HG02678 (cell line): ENCODE data around the gene INSL3.
A peak's percentile ranks its signal among the peaks of the same experiment; 100 is the strongest.

Experiments
- ATAC-seq: cut with Tn5 transposase; IDR thresholded peaks from one replicate; pipeline ENCODE4 v1.9.1; 2021; ENCODE audit warnings: mild to moderate bottlenecking, moderate library complexity; ENCODE audit not compliant: unreplicated experiment

INSL3 gene

DNA sequence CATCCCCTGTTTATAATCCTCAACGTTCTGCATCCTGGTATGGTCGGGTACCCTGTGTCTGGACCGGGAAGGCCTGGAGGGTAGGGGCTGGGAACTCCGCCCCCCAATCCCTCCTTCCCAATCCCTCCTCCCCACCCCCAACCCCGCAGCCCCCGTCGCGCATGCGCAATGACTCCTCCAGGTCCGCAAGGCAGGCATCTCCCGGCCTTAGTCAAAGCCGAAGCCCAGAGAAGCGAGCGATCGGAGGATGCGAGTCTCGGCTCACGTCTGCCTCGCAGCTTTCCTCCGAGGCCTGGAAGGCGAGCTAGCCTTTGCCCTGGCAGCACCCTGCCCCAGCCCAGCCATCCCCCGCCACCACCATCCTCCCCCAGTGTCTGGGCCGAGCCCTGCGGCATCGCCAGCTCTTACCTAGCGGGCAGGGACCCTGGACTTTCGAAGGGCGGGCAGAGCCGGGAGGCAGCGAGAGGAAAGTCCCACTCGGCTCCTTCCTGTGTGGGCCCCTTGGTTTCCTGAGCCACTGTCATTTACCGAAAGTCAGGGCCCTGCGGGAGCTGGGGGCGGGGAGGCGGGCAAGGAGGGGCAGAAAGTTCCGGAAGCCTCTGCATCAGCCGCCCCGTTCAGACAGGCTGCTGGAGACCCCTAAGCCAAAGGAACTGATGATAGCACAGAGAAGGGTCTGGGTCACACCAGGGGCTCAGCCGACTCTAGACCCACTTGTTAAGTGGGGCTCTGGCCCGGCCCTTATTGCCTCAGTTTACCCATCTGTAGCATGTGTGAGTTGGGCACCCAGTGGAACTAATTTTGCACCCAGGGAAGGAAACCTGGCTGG is 26.4 kb upstream of the INSL3 start, which contains the start of gene JAK3:
TSS of gene JAK3 (minus strand) at position 445 of the 829 bp plus-strand sequence. CDS start 3,565 bp downstream, outside the sequence.
- ATAC-seq = peak; percentile 67

DNA sequence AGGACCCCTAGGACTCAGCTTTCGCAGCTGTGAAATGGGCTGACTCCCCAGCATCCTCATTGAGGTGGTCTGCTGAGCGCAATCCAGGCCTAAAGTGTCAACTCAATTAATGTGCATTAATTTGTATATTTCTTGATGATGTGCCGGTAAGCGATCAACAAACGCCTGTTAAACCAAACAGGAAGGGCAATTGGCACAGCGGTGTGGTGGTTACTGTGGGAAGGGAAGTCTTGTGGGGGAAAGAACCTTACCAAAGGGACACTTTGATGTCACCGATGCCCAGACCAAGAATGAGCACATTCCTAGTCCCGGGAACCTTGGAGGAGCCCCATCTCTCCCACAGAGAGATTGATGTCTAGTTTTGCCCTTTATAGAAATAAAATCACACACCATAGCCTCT is 24.8 kb upstream of the INSL3 start:
- no peak for ATAC-seq

DNA sequence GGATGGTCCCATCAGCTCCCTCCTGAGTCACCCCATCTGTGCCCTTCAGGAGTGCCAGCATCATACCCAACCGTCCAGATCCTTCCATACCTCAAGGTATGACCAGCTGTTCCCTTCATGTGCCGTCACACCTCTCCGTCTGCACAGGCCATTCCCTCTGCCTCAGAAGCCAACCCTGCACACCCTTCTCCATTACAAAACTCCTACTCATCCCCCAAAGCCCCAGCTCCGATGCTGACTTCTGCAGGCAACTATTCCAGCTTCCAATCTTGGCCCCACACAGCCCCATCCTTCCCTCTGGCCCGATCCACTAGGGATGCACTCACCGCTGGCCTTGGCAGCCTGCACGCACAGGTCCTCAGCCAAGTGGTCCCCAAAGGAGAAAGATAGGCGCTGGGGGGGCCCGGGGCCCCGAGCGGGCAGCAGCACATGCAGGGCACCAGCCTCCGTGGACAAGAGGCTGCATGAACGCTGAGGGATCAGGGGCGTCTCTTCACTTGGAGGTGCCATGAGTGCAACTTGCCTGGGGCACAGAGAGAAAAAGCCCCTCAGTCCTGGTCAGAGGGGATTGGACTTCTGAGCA is 22.7 kb upstream of the INSL3 start:
- ATAC-seq = no peak

DNA sequence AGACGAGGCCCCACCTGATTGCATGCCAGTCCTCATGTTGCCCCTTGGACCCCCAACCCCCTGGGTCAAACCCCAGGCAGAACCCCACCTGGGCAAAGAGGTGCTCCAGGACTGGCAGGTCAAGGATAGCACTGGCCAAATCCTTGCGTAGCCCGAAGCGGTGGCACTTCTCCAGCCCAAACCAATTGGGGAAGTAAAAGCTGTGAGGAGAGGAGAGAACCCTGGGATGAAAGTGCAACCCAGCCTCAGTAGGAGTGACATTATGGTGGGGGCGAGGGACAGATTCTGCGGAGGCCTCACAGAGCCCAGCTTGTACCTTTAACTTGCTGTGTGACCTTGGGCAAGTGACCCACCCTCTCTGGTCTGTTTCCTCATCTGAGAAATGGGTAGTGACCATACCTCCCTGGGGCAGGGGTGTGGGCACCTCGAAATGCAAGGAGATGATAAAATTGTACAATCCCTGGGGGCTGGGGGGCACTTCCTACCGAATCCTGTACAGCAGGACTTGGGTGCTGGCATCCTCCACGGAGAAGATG is 22.0 kb upstream of the INSL3 start:
- no peak for ATAC-seq

DNA sequence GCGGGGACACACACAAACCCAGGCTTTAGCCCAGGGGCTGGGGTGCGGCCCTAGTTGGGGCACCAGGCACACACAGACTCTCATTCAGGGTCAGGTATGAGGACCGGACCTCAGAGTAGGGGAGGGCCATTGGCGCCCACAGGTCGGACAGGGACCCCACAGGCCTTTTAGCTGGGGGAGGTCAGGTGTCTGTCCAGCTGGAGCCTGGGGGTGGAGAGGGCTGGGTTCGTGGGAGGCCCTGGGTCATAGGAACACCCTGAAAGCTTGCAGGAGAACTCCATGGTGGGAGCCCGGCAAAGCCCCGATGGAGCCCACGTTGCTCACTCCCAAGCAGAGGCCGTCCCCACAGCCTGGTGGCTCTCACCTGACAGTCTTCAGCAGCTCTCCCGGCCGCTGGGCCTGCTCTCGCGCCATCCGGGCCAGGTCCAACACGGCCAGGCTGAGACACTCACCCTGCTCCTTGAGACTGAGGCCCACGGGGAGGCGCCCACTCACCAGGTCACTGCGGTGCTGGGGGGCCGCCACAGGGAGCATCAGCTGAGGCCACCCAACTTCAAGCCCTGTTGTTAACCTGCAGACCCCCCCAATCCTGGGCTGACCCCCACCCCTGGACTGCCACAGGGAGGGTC is 21.5 kb upstream of the INSL3 start:
- ATAC-seq = no peak

DNA sequence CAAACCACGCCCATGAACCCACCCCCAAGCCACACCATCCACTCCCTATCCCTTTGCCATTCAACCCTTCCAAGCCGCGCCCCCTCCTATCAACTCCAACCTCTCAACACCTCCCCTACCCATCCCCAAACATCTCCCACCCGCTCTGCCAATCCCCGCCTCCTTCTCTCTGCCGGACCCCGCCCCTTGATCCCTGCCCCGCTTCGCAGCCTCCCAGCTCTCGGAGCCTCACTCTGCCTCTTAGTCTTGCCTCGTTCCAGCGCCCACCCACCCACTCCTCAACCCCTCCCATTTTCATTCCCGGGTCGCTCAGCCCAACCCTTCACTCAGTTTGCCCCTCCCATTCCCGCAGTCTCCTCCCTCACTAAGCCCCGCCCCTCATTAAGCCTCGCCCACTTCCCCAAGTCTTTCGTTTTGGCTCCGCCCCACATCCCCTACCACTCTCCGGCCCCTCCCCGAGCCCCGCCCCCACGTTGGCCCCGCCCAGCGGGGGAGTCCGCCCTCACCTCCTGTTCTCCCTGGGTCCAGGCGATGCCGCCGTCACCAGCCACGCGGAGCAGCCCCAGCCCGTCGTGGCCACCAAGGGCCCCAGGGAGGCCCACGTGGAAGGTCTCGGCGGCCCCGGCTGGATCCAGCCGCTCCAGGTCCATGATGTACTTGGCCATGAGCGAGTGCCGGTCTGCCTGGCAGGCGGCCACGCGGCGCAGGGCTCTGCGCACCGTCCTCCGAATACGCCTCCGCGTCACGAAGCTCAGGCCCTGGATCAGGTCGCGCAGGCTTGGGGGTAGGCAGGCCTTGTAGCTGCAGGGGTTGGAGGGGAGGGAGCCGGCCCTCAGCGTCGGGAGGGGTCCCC is 20.7 kb upstream of the INSL3 start:
- no peak for ATAC-seq

DNA sequence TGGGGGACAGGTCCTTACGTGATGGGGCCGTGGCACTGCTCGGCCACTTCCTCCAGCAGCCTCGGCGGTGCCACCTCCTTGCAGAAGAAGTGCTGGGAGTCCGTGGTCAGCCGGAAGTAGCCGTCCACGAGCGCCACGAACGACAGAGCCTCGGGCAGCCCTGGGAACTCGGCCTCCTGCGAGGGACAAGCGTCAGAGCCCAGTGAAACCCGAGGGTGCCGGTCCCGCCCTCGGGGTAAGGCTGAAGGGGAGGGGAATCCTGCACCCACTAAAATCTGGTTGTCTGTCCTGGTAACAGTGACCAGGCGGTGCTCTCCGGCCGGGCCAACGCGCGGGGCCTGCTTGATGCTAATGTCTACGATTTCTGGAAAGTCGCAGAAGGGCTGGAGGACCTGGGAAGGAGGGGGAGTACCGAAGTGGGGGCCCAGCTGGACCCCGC is 20.1 kb upstream of the INSL3 start:
- ATAC-seq = no peak

DNA sequence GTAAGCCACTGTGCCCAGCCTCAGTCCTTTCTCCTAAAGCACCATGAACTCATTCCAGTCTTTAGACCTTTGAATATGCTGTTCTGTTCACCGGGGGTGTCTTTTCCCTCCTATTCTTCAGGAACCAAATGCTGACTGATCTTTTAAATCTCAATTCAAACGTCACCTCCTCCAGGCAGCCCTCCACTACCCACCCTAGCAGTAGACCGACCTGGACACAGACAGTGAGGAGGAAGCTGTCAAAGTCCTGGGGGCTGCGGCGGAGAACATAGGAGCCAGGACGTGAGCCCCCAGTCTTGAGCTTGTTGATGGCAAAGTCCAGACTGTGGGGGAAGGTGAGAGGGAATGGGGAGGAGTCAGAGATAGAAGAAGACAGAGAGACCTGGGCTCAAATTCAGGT is 18.7 kb upstream of the INSL3 start:
- ATAC-seq = no peak

DNA sequence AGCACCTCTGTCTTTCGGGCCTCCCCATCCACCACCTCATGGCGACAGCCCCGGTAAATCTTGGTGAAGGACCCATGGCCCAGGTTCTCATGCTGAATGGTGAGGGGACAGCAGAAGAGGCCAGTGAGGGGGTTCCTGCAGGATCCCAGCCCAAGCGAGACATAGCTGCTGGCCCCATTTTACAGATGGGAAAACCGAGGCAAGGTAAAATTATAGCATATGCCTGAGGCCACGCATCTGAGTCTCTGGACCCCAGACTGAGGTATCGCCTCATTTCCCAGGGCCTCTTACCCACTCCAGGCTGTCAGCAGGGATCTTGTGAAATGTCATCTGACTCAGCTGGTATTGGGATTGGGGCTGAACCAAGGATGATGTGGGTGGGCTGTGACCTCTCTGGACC is 16.7 kb upstream of the INSL3 start:
- no peak for ATAC-seq

DNA sequence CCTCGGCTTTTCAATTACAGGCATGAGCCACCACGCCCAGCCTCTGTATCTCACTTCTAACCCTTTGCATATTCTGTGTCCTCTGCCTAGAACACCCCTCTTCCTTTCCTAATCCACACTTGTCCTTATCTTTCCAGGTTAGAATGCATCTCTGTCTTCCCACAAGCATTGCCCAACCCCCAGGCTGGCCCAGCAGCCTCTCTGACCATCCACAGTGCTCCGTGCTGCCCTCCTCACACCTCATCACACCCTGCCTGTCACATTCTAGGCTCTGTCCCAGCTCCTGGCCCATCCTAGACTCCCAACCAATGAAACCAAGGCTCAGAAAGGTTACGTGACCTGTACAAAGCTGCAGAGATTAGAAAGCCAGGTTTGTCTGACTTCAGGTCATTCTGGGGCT is 15.2 kb upstream of the INSL3 start:
- ATAC-seq = no peak

DNA sequence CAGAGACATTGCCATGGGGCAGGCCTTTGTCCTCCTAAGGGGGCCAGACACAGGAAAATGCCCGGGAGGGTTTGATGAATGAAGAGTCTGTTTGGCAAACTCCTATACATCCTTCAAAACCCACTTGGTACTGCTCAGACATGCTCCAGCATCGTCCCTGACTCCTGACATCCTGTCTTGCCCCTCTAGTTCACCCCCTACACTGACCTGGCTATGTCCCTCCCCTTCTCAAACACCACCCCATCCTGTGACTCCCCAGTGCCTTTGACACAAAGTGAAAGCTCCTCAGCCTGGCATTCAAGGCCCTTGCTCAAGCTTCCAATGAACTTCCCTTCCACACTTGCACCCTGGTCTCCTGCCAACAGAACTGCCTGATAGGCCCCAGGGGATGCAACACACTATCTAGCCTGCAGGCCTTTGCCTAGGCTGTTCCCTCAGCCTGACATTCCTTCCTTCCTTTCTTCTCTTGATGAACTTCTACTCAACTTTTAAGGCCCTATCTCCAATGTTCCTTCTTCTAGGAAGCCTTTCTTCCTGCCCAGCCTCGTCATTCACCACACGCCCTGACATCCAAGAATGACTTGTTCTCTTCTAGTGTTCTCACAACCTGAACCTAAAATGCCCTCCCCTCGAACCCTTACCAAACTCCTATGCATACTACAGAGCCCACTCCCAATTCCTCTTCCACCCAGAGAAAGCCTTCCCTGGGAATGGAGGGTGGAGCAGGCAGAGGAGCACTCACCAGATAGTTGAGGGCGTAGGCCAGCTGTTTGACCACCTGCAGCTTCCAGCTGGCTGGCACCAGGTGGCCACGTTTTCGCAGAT is 14.1 kb upstream of the INSL3 start:
- ATAC-seq = no peak

DNA sequence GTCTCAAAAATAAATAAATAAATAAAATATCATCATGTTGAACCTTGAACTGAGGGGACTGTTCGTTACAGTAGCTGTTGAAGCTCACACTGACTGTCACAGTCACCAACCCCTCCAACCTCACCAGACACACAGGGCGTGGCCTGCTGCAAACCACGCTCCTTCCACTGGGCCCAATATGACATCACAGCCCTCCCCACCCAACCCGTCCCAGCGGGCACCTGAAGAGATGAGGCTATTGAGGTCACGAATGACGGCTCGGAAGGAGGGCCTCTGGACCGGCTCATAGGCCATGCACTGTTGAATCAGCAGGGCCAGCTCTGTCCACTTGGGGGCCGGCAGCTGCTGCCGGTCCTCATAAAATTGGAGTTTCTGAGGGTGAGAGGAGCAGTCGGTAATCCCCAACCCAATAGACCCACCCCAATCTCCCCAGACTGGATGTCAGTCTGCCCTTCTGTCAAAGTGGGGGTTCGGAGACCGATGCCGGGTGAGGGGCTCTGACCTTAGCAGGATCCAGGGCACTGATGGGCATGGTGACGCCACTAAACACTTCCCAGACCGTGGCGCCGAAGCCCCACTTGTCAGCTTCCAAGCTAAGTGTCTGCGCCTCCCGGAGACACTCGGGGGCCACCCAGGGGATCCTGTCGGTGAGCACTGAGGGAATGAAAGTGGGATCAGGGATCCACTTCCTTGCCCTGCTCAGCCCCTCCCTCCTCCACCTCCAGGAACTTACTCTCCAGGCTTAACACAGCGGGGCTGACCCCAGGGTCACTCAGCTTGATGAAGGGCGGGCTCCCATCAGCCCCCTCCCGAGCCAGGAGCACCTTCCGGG is 13.2 kb upstream of the INSL3 start:
- ATAC-seq = no peak

DNA sequence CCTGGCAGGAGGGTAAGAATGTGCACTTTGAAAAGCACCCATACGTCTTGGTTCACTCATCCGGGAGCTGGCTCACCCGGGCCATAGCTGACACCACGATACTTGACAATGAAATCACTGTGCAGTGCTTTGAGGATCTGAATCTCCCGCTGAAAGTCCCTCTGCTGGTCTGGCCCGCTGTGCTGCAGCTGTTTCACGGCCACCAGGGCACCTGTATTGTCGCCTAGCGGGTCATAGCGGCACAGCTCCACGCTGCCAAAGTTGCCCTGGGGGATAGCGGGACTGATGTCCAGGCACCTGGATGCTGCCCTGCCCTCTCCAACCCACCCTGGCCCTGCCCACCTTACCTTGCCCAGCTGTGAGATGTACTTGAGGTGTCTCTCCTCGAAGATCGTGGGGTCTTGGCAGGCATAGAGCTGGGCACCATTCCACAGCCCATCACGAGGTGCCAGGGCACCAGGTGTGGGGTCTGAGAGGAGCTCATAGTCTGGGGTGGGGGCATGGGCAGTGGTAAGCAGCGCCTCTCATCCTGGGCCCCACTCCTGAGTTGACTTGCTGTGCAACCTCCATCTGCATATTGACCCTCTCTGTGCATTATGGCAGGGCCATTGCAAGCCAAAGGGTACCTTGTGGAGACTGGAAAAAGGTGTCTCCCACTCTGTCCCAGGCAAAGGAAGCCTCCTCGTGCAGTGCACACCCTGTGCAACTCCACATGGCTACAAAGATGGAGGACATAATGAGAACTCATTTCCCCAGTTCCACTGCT is 11.3 kb upstream of the INSL3 start:
- no peak for ATAC-seq

DNA sequence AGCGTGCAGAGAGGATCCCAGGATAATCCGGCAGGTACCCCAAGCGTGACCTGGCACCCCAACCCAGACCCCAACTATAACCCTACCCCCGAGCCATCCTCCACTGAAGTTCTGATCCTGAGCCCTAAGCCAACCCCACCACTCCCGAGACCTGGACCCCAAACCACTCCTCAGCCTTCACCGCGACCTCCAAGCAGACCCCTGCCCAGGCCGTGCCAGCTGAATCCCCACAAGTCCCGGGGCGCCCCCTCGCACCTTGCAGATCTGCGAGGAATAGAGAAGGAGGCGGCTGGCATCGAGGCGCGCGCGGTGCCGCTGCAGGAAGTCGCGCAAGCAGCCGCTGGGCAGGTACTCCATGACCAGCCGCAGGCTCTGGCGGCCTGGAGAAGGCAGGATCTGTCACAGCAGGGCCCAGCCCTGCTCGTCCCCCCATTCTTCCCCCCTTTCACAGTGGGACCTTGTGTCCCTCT is 10.1 kb upstream of the INSL3 start:
- no peak for ATAC-seq

DNA sequence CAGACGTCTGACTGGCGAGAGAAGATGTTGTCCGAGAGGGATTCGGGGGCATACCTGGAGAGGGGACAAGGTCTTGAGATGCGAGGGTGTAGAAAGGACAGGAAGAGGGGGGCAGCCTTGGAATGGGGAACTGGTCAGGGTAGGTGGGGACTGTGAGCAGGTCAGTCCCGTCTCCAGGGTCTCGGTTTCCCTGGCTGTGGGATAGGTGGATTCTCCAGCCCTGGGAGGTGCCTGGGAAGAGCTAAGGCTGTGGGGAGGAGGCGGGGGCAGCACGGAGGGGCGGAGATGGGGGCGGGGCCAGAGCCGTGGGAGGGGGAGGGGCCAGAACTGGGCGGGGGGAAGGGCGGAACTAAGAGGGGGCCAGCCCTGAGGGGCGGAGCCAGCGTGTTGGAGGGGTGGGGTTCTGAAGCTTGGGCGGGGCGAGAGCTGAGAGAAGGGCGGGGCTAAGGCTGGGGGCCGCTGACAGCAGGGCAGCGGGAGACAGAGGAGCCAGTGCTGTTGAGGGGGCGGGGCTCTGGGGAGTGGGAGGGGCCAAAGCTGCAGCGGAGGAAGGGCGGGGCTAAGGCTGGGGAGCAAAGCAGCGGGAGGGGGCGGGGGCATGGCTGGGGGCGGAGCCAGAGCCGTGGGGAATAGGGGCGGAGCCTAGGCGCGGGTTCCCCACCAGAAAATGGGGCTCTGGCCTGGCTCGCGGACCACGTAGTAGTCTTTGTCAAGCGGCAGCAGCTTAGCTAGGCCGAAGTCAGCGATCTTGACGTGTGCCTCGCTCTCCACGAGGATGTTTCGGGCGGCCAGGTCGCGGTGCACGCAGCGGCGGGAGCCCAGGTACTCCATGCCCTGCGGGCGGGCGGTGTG is 9.5 kb upstream of the INSL3 start:
- ATAC-seq = no peak

DNA sequence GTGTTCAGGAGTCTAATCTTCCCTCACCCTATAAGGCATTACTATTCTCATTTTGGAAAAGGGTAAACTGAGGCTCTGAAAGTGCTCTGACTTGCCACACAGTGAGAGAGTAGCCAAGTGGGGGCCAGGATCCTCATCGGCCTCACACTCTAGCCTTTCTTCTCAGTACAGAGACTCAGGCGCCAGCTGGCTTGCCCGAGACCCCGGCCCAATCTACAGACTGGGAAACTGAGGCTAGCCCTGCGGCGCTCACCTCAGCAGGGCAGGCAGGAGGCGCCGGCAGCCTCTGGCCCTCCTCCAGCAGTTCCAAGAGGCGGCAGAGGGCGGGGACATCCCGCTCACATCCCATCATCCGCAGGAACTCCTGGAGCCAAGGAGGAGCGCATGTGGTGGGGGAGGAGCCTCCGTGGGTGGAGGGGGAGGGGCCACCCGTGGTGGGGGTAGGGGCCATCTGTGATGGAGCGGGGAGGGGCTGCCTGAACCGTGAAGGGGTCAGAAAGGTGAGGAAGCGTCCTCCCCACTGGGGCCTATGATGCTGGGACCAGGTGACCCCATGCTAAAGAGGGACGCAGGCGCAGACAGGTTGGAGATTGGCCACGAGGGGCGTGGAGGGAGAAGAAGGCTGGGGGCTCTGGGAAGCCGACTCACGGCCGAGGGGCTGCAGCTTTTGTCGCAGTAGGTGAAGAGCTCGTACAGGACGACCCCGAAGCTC is 8.7 kb upstream of the INSL3 start:
- no peak for ATAC-seq
